Body of pancreas (tissue), 4 donors: ENCODE measurements around the gene BABAM2.

Experiments used
- POLR2A ChIP-seq, 3 donors: fragments of 450-650 bp; IDR thresholded peaks; one replicate each; pipeline ENCODE4 v1.6.1; 2016; ENCODE audit warnings: antibody characterized with exemption in 3 of 3, mild to moderate bottlenecking in 2 of 3
- TF ChIP-seq, protein P1 (sequence below), 7 experiments: fragments of 450-650 bp in 4 of 7; fragments of 200-600 bp in 3 of 7; sonication (generic) in 3 of 7; IDR thresholded peaks; one replicate each; pipeline ENCODE4 v1.5.1; 2016 to 2019; ENCODE audit warnings: antibody characterized with exemption in 7 of 7

DNA sequence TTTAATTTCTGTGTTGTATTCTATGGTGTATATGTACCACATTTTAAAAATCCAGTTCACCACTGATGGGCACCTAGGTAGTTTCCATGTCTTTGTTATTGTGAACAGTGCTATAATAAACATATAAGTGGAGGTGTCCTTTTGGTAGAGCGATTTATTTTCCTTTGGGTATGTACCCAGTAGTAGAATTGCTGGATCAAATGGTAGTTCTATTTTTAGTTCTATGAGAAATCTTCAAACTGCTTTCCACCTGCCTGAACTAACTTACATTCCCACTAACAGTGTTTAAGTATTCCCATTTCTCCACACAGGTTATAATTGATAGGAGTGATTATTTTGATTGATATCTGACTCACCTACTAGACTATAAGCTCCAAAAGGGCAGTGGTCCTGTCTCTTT, 148.2 kb downstream of the BABAM2 start:
- TF ChIP-seq, protein P1, sequence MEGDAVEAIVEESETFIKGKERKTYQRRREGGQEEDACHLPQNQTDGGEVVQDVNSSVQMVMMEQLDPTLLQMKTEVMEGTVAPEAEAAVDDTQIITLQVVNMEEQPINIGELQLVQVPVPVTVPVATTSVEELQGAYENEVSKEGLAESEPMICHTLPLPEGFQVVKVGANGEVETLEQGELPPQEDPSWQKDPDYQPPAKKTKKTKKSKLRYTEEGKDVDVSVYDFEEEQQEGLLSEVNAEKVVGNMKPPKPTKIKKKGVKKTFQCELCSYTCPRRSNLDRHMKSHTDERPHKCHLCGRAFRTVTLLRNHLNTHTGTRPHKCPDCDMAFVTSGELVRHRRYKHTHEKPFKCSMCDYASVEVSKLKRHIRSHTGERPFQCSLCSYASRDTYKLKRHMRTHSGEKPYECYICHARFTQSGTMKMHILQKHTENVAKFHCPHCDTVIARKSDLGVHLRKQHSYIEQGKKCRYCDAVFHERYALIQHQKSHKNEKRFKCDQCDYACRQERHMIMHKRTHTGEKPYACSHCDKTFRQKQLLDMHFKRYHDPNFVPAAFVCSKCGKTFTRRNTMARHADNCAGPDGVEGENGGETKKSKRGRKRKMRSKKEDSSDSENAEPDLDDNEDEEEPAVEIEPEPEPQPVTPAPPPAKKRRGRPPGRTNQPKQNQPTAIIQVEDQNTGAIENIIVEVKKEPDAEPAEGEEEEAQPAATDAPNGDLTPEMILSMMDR (IDR thresholded peaks at IDR 0.05), result no peak
- no peak for TF ChIP-seq POLR2A (IDR thresholded peaks at IDR 0.05)
